SU-DHL-6 (cell line): ENCODE results near the gene CTRB2.

Source experiments
- H2AFZ ChIP-seq: fragments of 200-600 bp; sonication (generic); 2 replicates; pipeline ENCODE4 v1.6.1; 2014; ENCODE audit warnings: low read depth, mild to moderate bottlenecking, moderate library complexity, mixed read lengths, antibody characterized with exemption, low read length; ENCODE audit not compliant: severe bottlenecking
- H3F3A ChIP-seq: fragments of 200-600 bp; shearing (Covaris generic); 2 replicates; pipeline ENCODE4 v1.6.0; 2016; ENCODE audit warnings: antibody characterized with exemption, mild to moderate bottlenecking; ENCODE audit not compliant: insufficient read depth
- H3K27ac ChIP-seq: fragments of 200-600 bp; sonication (generic); 2 replicates; pipeline ENCODE4 v1.5.1; 2016; ENCODE audit warnings: low read depth, mild to moderate bottlenecking, low read length, moderate library complexity, mixed read lengths
- H3K27me3 ChIP-seq: fragments of 200-600 bp; sonication (generic), shearing (Covaris generic); 2 replicates; pipeline ENCODE4 v1.6.0; 2014; ENCODE audit warnings: mild to moderate bottlenecking, low read length
- H3K36me3 ChIP-seq: fragments of 200-600 bp; sonication (generic); 2 replicates; pipeline ENCODE4 v1.6.1; 2014; ENCODE audit warnings: mild to moderate bottlenecking, low read length, mixed read lengths
- H3K4me2 ChIP-seq: fragments of 300-600, 200-600 bp; shearing (Covaris generic), sonication (generic); 2 replicates; pipeline ENCODE4 v1.6.0; 2014; ENCODE audit warnings: low read length, low read depth, mild to moderate bottlenecking; ENCODE audit not compliant: poor library complexity, severe bottlenecking
- H3K4me3 ChIP-seq: fragments of 200-600 bp; sonication (generic); 2 replicates; pipeline ENCODE4 v1.5.1; 2014; ENCODE audit warnings: antibody characterized with exemption, low read length, mild to moderate bottlenecking, mixed read lengths; ENCODE audit not compliant: insufficient read depth, poor library complexity, severe bottlenecking
- H3K79me2 ChIP-seq: fragments of 200-600 bp; sonication (generic); 2 replicates; pipeline ENCODE4 v1.6.1; 2014; ENCODE audit warnings: mild to moderate bottlenecking, low read length, moderate library complexity; ENCODE audit not compliant: insufficient read depth
- H3K9ac ChIP-seq: fragments of 200-600 bp; sonication (generic); 2 replicates; pipeline ENCODE4 v1.7.0; 2014; ENCODE audit warnings: mild to moderate bottlenecking, low read length
- H3K9me2 ChIP-seq: fragments of 200-600 bp; sonication (generic); replicated peaks from 2 replicates; pipeline ENCODE4 v1.6.1; 2014; ENCODE audit warnings: low read length; ENCODE audit not compliant: insufficient read depth
- H3K9me3 ChIP-seq: fragments of 200-600 bp; sonication (generic); 2 replicates; pipeline ENCODE4 v1.6.1; 2014; ENCODE audit warnings: low read length, mixed read lengths; ENCODE audit not compliant: insufficient read depth
- H4K20me1 ChIP-seq: fragments of 200-600 bp; sonication (generic); 2 replicates; pipeline ENCODE4 v1.6.1; 2014; ENCODE audit warnings: low read depth, mild to moderate bottlenecking, antibody characterized with exemption, low read length, moderate library complexity, mixed read lengths
- CTCF ChIP-seq: fragments of 200-600 bp; sonication (generic); IDR thresholded peaks from one replicate; pipeline ENCODE4 v1.5.1; 2017; ENCODE audit warnings: antibody characterized with exemption, mild to moderate bottlenecking, low read length, moderate library complexity; ENCODE audit not compliant: insufficient read depth, poor library complexity, severe bottlenecking
- EZH2phosphoT487 ChIP-seq: fragments of 200-600 bp; sonication (generic), shearing (Covaris generic); conservative IDR thresholded peaks from 2 replicates; pipeline ENCODE4 v1.6.1; 2018; ENCODE audit warnings: mild to moderate bottlenecking, antibody characterized with exemption, low read length, moderate library complexity, mixed read lengths

CTRB2 gene

GRCh38 chr16:75252946-75253911 is 46.3 kb upstream of the CTRB2 start:
- no peak overlapping the region for H3K27ac ChIP-seq

GRCh38 chr16:75252049-75252864 is 45.3 kb upstream of the CTRB2 start:
- no peak overlapping the region for H3K9ac ChIP-seq
- H3K4me2 ChIP-seq: peak overlapping the region; percentile 35
- H4K20me1 ChIP-seq: no peaks in the 10 kb centered on the region
- no peak overlapping the region for H3K27ac ChIP-seq
- TF ChIP-seq CTCF (no peak), EZH2phosphoT487 (no peak)
- no peaks in the 10 kb centered on the region for H3F3A ChIP-seq
- H3K9me3 ChIP-seq: no peaks in the 10 kb centered on the region
- H3K9me2 ChIP-seq: no peaks in the 10 kb centered on the region
- no peak overlapping the region for H3K4me3 ChIP-seq
- H3K36me3 ChIP-seq: no peaks in the 10 kb centered on the region
- no peaks in the 10 kb centered on the region for H3K79me2 ChIP-seq
- H3K27me3 ChIP-seq: peaks cover 3% of the 10 kb centered on the region; the same call in 1 of the 2 replicates
- no peak overlapping the region for H2AFZ ChIP-seq

More at GRCh38 chr16:75252946-75253911, 46.3 kb upstream of the CTRB2 start:
- no peaks in the 10 kb centered on the region for H3K9me3 ChIP-seq
- H3K36me3 ChIP-seq: no peaks in the 10 kb centered on the region
- no peak overlapping the region for H2AFZ ChIP-seq
- H3F3A ChIP-seq: no peaks in the 10 kb centered on the region
- no peaks in the 10 kb centered on the region for H3K79me2 ChIP-seq
- no peaks in the 10 kb centered on the region for H3K9me2 ChIP-seq
- H3K9ac ChIP-seq: no peak overlapping the region
- H3K4me3 ChIP-seq: no peak overlapping the region
- no peak overlapping the region for H3K4me2 ChIP-seq
- peaks cover 3% of the 10 kb centered on the region; the same call in 1 of the 2 replicates for H3K27me3 ChIP-seq
- no peaks in the 10 kb centered on the region for H4K20me1 ChIP-seq
- TF ChIP-seq EZH2phosphoT487 (no peak), CTCF (no peak)

DNA sequence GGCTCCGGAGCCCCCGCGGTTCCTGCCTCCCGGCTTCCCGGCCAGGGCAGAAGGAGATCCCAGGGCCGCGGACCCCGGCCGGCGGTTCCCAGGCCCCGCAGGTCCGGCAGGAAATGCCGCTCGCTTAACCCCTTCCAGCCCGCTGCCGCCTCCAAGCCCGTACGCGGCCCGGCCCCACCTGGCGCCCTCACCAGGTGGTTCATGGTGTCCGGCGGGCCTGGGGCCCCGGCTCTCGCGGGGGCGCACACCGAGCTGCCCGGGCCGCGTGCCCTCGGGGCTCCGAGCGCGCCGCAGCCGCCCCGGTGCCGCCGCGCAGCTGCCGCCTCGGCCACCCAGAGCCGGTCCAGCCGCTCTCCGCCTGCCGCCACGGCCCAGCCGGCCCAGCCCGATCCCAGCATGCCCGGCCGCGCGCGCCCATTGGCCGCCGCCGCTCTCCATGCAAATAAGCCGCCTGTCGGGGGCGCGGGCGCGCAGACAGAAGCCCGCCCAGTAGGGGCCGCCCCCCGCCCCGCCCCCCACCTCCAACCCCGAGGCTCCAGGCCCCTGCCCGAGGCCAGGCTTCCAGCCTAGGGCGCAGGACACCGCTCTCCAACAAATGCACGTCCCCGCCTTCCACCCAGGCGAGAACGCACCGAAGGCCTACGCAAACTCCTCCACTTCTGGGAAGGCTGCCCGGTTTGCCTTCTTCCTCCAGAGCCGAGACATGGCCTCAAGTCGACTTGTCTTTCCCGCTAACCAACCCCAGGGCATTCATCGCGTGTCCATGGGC is 44.5 kb upstream of the CTRB2 start, which contains the start of gene BCAR1:
Gene BCAR1, minus strand, starts transcription at position 345 of the 769 bp plus-strand sequence. Its CDS starts 142 bp downstream, at position 203.
- Histone ChIP-seq H3K9ac (peak within 1 kb of the TSS; percentile 77), H3K4me3 (peak within 1 kb of the TSS; percentile 96), H3K4me2 (peak within 1 kb of the TSS; percentile 86), H3K36me3 (no peaks in the 10 kb centered on the region), H3K27me3 (peaks cover 3% of the 10 kb centered on the region; the same call in 1 of the 2 replicates), H4K20me1 (no peaks in the 10 kb centered on the region), H3F3A (no peaks in the 10 kb centered on the region), H3K9me2 (no peaks in the 10 kb centered on the region), H3K79me2 (no peaks in the 10 kb centered on the region), H2AFZ (peak within 1 kb of the TSS; percentile 91), H3K27ac (no peak within 1 kb of the TSS), H3K9me3 (no peaks in the 10 kb centered on the region)
- TF ChIP-seq EZH2phosphoT487 (no peak), CTCF (no peak)
